Measurements from ENCODE around the gene TRAM2. TPM values are rescaled to one million over a fixed set of nuclear protein-coding genes. Genes with fewer than 3 reads are reported as not detected.

TRAM2 gene
- total and polyA plus RNA-seq, 4 donors, result 7.3 to 20.3 (median 13.0) TPM

DNA sequence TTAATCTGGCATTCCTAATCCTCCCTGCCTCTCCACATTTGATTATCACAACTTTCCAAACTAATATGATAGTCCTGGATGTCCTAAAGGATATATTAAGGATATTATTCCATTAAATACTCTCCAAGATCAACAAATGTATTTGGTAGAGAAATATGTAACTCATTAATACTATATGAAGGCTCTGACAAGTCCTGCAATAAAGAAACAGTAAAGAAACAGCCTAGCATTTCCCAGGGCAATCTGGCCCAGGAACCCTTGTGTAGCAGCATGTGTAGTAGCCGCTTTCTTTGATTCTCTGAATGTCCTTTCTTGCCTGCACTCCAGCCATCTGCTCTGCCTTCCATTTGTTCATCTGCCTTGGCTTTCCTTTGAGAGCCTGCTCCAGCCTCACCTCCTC, 23.7 kb downstream of the TRAM2 start:
- H3K27ac ChIP-seq (ENCODE audit: low read depth in 1 of 2, low read length in 2 of 2), result no peak overlapping the region
- WGBS, result 98% methylated on average over 1 of the region's 1 CpG
- H3K4me1 ChIP-seq (ENCODE audit: control insufficient read depth in 4 of 4, insufficient read depth in 4 of 4, low read length in 3 of 4), result peaks cover 22 to 42% (median 29%) of the 10 kb centered on the region in 4 donors
- H3K27me3 ChIP-seq (ENCODE audit: control insufficient read depth in 4 of 4, insufficient read depth in 4 of 4, low read length in 3 of 4), result no peaks in the 10 kb centered on the region
- DNase-seq (ENCODE audit: low spot score), result no peak
- no peaks in the 10 kb centered on the region for H3K9me3 ChIP-seq (ENCODE audit: control insufficient read depth in 4 of 4, low read length in 3 of 4)
- TF ChIP-seq GABPA (IDR thresholded peaks at IDR 0.05 in 1 of 2, conservative IDR thresholded peaks at IDR 0.05 in 1 of 2) (no peak), RAD21 (IDR thresholded peaks at IDR 0.05) (no peak), HNF4G (IDR thresholded peaks at IDR 0.05) (no peak), SP1 (IDR thresholded peaks at IDR 0.05) (no peak)
- TF ChIP-seq, protein P1, sequence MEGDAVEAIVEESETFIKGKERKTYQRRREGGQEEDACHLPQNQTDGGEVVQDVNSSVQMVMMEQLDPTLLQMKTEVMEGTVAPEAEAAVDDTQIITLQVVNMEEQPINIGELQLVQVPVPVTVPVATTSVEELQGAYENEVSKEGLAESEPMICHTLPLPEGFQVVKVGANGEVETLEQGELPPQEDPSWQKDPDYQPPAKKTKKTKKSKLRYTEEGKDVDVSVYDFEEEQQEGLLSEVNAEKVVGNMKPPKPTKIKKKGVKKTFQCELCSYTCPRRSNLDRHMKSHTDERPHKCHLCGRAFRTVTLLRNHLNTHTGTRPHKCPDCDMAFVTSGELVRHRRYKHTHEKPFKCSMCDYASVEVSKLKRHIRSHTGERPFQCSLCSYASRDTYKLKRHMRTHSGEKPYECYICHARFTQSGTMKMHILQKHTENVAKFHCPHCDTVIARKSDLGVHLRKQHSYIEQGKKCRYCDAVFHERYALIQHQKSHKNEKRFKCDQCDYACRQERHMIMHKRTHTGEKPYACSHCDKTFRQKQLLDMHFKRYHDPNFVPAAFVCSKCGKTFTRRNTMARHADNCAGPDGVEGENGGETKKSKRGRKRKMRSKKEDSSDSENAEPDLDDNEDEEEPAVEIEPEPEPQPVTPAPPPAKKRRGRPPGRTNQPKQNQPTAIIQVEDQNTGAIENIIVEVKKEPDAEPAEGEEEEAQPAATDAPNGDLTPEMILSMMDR (IDR thresholded peaks at IDR 0.05; ENCODE audit: low read depth, low read length, missing input control), result no peak
- TF ChIP-seq, protein P2, sequence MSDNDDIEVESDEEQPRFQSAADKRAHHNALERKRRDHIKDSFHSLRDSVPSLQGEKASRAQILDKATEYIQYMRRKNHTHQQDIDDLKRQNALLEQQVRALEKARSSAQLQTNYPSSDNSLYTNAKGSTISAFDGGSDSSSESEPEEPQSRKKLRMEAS (IDR thresholded peaks at IDR 0.05), result no peak
- no peak overlapping the region for H3K9ac ChIP-seq (ENCODE audit: low read depth in 1 of 2, low read length in 2 of 2)
- no peaks in the 10 kb centered on the region for H3K36me3 ChIP-seq (ENCODE audit: control insufficient read depth in 4 of 4, insufficient read depth in 3 of 4, low read depth in 1 of 4, low read length in 3 of 4)
- no peak overlapping the region for H3K4me3 ChIP-seq (ENCODE audit: low read depth in 1 of 3, low read length in 3 of 3)

DNA sequence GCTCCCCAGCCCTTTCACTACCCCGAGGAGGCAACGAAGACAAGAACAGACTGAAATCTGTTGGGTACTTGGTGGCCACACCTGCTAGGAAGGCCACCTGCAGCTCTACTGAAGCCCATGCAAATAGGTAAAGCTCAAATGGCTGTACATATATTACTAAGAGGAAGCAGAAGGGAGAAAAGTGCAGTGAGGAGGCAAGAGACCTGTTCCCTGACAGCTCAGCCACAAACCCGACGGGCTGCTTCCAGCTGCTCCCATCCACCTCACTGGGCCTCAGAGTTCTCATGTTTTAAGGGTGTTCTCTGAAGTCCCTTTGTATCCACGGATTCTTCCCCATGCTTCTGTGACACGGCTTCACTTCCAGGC, 24.6 kb downstream of the TRAM2 start:
- no peaks in the 10 kb centered on the region for H3K27me3 ChIP-seq (ENCODE audit: control insufficient read depth in 4 of 4, insufficient read depth in 4 of 4, low read length in 3 of 4)
- H3K4me3 ChIP-seq (ENCODE audit: low read depth in 1 of 3, low read length in 3 of 3), result no peak overlapping the region
- no peak overlapping the region for H3K9ac ChIP-seq (ENCODE audit: low read depth in 1 of 2, low read length in 2 of 2)
- no peak for TF ChIP-seq RXRA (IDR thresholded peaks at IDR 0.05)
- no peak for TF ChIP-seq SP1 (IDR thresholded peaks at IDR 0.05)
- no peak for TF ChIP-seq NR2F2 (IDR thresholded peaks at IDR 0.05)
- TF ChIP-seq, protein P3, sequence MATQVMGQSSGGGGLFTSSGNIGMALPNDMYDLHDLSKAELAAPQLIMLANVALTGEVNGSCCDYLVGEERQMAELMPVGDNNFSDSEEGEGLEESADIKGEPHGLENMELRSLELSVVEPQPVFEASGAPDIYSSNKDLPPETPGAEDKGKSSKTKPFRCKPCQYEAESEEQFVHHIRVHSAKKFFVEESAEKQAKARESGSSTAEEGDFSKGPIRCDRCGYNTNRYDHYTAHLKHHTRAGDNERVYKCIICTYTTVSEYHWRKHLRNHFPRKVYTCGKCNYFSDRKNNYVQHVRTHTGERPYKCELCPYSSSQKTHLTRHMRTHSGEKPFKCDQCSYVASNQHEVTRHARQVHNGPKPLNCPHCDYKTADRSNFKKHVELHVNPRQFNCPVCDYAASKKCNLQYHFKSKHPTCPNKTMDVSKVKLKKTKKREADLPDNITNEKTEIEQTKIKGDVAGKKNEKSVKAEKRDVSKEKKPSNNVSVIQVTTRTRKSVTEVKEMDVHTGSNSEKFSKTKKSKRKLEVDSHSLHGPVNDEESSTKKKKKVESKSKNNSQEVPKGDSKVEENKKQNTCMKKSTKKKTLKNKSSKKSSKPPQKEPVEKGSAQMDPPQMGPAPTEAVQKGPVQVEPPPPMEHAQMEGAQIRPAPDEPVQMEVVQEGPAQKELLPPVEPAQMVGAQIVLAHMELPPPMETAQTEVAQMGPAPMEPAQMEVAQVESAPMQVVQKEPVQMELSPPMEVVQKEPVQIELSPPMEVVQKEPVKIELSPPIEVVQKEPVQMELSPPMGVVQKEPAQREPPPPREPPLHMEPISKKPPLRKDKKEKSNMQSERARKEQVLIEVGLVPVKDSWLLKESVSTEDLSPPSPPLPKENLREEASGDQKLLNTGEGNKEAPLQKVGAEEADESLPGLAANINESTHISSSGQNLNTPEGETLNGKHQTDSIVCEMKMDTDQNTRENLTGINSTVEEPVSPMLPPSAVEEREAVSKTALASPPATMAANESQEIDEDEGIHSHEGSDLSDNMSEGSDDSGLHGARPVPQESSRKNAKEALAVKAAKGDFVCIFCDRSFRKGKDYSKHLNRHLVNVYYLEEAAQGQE (IDR thresholded peaks at IDR 0.05), result no peak
- TF ChIP-seq TAF1 (conservative IDR thresholded peaks at IDR 0.05), result no peak
- no peak for TF ChIP-seq HNF4G (IDR thresholded peaks at IDR 0.05)
- TF ChIP-seq, protein P4, sequence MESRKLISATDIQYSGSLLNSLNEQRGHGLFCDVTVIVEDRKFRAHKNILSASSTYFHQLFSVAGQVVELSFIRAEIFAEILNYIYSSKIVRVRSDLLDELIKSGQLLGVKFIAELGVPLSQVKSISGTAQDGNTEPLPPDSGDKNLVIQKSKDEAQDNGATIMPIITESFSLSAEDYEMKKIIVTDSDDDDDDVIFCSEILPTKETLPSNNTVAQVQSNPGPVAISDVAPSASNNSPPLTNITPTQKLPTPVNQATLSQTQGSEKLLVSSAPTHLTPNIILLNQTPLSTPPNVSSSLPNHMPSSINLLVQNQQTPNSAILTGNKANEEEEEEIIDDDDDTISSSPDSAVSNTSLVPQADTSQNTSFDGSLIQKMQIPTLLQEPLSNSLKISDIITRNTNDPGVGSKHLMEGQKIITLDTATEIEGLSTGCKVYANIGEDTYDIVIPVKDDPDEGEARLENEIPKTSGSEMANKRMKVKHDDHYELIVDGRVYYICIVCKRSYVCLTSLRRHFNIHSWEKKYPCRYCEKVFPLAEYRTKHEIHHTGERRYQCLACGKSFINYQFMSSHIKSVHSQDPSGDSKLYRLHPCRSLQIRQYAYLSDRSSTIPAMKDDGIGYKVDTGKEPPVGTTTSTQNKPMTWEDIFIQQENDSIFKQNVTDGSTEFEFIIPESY (IDR thresholded peaks at IDR 0.05), result no peak
- TF ChIP-seq RAD21 (IDR thresholded peaks at IDR 0.05), result no peak
- TF ChIP-seq, protein P1 (IDR thresholded peaks at IDR 0.05; ENCODE audit: low read depth, low read length, missing input control), result no peak
- TF ChIP-seq HNF4A (conservative IDR thresholded peaks at IDR 0.05), result no peak
- TF ChIP-seq, protein P2 (IDR thresholded peaks at IDR 0.05), result no peak
- TF ChIP-seq YY1 (IDR thresholded peaks at IDR 0.05), result no peak
- TF ChIP-seq JUND (IDR thresholded peaks at IDR 0.05), result no peak
- TF ChIP-seq, protein P5, sequence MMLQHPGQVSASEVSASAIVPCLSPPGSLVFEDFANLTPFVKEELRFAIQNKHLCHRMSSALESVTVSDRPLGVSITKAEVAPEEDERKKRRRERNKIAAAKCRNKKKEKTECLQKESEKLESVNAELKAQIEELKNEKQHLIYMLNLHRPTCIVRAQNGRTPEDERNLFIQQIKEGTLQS (IDR thresholded peaks at IDR 0.05), result no peak
- no peak for TF ChIP-seq FOXA1 (IDR thresholded peaks at IDR 0.05)
- no peaks in the 10 kb centered on the region for H3K36me3 ChIP-seq (ENCODE audit: control insufficient read depth in 4 of 4, insufficient read depth in 3 of 4, low read depth in 1 of 4, low read length in 3 of 4)
- H3K27ac ChIP-seq (ENCODE audit: low read depth in 1 of 2, low read length in 2 of 2), result peak overlapping the region; percentile 71 to 73
- no peak for DNase-seq (ENCODE audit: low spot score)
- WGBS, result 68% methylated on average over 6 of the region's 6 CpGs
- H3K9me3 ChIP-seq (ENCODE audit: control insufficient read depth in 4 of 4, low read length in 3 of 4), result no peaks in the 10 kb centered on the region
- H3K4me1 ChIP-seq (ENCODE audit: control insufficient read depth in 4 of 4, insufficient read depth in 4 of 4, low read length in 3 of 4), result peaks cover 20 to 47% (median 37%) of the 10 kb centered on the region in 4 donors

Data from liver (tissue), 9 donors.